ENCODE data around the gene ACAA2. TPM values are rescaled to one million over a fixed set of nuclear protein-coding genes. Genes with fewer than 3 reads are reported as not detected.

Gene ACAA2
- total RNA-seq, 1 experiment from 2014 or later: 50.8 TPM

DNA sequence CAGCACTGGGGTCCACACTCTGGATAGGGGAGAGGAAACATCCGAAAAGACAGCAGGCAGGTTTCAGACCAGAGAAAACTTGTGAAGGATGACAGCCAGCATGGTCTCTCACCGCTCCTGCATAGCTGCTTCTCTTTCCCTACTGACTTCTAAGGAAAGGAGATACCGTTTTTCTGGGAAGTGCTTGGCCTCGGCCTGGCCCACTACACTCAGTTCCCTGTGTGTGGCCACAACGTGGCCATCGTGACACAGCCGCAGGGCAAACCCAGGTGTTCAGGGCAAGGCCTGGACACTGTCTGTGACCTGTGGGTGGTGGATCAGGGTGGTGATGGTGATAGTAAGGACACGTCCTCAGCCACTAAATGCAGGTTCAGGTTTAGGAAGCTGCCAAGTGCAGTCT lies 34.2 kb upstream of the ACAA2 start:
- Histone ChIP-seq H3K9me3 (ENCODE audit: control insufficient read depth, insufficient read depth, low read depth, low read length) (no peaks in the 10 kb centered on the region), H3K27me3 (ENCODE audit: control insufficient read depth, insufficient read depth, low read length) (no peaks in the 10 kb centered on the region), H3K27ac (ENCODE audit: low read length) (no peak overlapping the region), H3K4me3 (ENCODE audit: low read depth in 2 of 2, low read length in 2 of 2) (no peak overlapping the region), H3K36me3 (ENCODE audit: control insufficient read depth, insufficient read depth, low read length) (no peaks in the 10 kb centered on the region), H3K4me1 (ENCODE audit: control insufficient read depth, insufficient read depth, low read length) (no peaks in the 10 kb centered on the region)
- ATAC-seq (no peak), DNase-seq (ENCODE audit: low read depth, low spot score) (no peak)
- intact Hi-C loops (cut with micrococcal nuclease; ENCODE audit: unreplicated experiment) (no loop called here), in situ Hi-C loops (cut with HindIII; ENCODE audit: low pct_unique_long_range_greater_than_20kb, low sequenced_read_pairs) (no loop called here)
- TF ChIP-seq SIN3A (IDR thresholded peaks at IDR 0.05; ENCODE audit: borderline replicate concordance, insufficient read depth, low read depth, low read length) (no peak), TCF7L2 (IDR thresholded peaks at IDR 0.05; ENCODE audit: low read depth, low read length) (no peak), POLR2AphosphoS5 (IDR thresholded peaks at IDR 0.05; ENCODE audit: low read depth, low read length) (no peak)
- TF ChIP-seq, protein P1, sequence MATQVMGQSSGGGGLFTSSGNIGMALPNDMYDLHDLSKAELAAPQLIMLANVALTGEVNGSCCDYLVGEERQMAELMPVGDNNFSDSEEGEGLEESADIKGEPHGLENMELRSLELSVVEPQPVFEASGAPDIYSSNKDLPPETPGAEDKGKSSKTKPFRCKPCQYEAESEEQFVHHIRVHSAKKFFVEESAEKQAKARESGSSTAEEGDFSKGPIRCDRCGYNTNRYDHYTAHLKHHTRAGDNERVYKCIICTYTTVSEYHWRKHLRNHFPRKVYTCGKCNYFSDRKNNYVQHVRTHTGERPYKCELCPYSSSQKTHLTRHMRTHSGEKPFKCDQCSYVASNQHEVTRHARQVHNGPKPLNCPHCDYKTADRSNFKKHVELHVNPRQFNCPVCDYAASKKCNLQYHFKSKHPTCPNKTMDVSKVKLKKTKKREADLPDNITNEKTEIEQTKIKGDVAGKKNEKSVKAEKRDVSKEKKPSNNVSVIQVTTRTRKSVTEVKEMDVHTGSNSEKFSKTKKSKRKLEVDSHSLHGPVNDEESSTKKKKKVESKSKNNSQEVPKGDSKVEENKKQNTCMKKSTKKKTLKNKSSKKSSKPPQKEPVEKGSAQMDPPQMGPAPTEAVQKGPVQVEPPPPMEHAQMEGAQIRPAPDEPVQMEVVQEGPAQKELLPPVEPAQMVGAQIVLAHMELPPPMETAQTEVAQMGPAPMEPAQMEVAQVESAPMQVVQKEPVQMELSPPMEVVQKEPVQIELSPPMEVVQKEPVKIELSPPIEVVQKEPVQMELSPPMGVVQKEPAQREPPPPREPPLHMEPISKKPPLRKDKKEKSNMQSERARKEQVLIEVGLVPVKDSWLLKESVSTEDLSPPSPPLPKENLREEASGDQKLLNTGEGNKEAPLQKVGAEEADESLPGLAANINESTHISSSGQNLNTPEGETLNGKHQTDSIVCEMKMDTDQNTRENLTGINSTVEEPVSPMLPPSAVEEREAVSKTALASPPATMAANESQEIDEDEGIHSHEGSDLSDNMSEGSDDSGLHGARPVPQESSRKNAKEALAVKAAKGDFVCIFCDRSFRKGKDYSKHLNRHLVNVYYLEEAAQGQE (IDR thresholded peaks at IDR 0.05; ENCODE audit: insufficient read depth in 1 of 2, low read depth in 2 of 2, low read length in 1 of 2): no peak
- TF ChIP-seq, protein P2, sequence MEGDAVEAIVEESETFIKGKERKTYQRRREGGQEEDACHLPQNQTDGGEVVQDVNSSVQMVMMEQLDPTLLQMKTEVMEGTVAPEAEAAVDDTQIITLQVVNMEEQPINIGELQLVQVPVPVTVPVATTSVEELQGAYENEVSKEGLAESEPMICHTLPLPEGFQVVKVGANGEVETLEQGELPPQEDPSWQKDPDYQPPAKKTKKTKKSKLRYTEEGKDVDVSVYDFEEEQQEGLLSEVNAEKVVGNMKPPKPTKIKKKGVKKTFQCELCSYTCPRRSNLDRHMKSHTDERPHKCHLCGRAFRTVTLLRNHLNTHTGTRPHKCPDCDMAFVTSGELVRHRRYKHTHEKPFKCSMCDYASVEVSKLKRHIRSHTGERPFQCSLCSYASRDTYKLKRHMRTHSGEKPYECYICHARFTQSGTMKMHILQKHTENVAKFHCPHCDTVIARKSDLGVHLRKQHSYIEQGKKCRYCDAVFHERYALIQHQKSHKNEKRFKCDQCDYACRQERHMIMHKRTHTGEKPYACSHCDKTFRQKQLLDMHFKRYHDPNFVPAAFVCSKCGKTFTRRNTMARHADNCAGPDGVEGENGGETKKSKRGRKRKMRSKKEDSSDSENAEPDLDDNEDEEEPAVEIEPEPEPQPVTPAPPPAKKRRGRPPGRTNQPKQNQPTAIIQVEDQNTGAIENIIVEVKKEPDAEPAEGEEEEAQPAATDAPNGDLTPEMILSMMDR (IDR thresholded peaks at IDR 0.05): no peak
- POLR2A ChIA-PET: no interaction called here
- CTCF ChIA-PET: no interaction called here
- no TSS peak for BruUV-seq (replicated peaks)

DNA sequence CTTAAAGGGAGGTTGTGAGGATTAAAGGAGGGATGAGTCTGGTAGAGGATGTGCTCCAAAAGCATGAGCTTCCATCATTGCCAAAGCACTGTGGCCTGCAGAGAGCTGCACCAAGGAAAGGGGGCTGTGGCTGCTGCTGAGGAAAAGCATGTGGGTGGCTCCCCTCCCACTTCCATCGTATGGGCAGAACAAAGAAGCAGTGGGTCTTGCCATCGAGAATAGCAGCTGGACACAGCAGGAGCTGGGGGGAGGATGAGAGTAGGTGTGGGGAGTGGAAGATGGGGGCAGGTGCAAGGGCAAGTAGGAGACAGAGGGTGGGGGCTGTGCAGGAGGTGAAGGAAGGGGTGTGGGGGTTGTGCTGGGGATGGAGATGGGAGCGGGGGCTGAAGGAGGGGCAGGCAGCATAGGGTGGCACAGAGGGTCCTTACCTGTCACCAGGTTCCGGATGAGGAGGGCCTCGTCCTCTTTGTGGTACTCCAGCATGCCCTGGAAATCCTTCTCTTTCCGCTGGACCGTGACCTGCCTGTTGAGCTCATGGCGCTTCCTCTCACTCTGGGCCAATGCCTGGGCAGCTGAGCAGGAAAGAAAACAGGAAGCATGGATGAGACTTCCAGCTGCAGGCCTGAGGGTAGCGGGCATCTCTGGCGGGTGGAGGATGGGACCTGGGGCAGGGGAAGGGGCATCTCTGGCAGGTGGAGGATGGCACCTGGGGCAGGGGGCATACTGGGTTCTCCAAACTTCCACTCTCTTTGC lies 33.6 kb upstream of the ACAA2 start:
- H3K27ac ChIP-seq (ENCODE audit: low read length): no peak overlapping the region
- no peaks in the 10 kb centered on the region for H3K9me3 ChIP-seq (ENCODE audit: control insufficient read depth, insufficient read depth, low read depth, low read length)
- no TSS peak for BruUV-seq (replicated peaks)
- H3K4me1 ChIP-seq (ENCODE audit: control insufficient read depth, insufficient read depth, low read length): no peaks in the 10 kb centered on the region
- in situ Hi-C loops (cut with HindIII; ENCODE audit: low pct_unique_long_range_greater_than_20kb, low sequenced_read_pairs) (no loop called here), intact Hi-C loops (cut with micrococcal nuclease; ENCODE audit: unreplicated experiment) (no loop called here)
- TF ChIP-seq, protein P1 (IDR thresholded peaks at IDR 0.05; ENCODE audit: insufficient read depth in 1 of 2, low read depth in 2 of 2, low read length in 1 of 2): no peak
- TF ChIP-seq POLR2AphosphoS5 (IDR thresholded peaks at IDR 0.05; ENCODE audit: low read depth, low read length): no peak
- TF ChIP-seq, protein P2 (IDR thresholded peaks at IDR 0.05): no peak
- no peak for TF ChIP-seq TCF7L2 (IDR thresholded peaks at IDR 0.05; ENCODE audit: low read depth, low read length)
- no peak for TF ChIP-seq SIN3A (IDR thresholded peaks at IDR 0.05; ENCODE audit: borderline replicate concordance, insufficient read depth, low read depth, low read length)
- no peaks in the 10 kb centered on the region for H3K36me3 ChIP-seq (ENCODE audit: control insufficient read depth, insufficient read depth, low read length)
- H3K4me3 ChIP-seq (ENCODE audit: low read depth in 2 of 2, low read length in 2 of 2): no peak overlapping the region
- no peaks in the 10 kb centered on the region for H3K27me3 ChIP-seq (ENCODE audit: control insufficient read depth, insufficient read depth, low read length)
- CTCF ChIA-PET: no interaction called here
- POLR2A ChIA-PET: no interaction called here
- no peak for DNase-seq (ENCODE audit: low read depth, low spot score)
- no peak for ATAC-seq
